Activated gamma-delta T cell (primary cell): ENCODE data around the gene CASP14.
"Not testable (repeated sequence)": the region's sequence is repeated elsewhere in the genome, so short reads cannot be mapped to it uniquely, and the experiment has no call there.

ENCODE experiments used
- DNase-seq: peaks from one replicate; lab custom pipeline; 2025; lab: John Stamatoyannopoulos, UW

Gene CASP14

DNA sequence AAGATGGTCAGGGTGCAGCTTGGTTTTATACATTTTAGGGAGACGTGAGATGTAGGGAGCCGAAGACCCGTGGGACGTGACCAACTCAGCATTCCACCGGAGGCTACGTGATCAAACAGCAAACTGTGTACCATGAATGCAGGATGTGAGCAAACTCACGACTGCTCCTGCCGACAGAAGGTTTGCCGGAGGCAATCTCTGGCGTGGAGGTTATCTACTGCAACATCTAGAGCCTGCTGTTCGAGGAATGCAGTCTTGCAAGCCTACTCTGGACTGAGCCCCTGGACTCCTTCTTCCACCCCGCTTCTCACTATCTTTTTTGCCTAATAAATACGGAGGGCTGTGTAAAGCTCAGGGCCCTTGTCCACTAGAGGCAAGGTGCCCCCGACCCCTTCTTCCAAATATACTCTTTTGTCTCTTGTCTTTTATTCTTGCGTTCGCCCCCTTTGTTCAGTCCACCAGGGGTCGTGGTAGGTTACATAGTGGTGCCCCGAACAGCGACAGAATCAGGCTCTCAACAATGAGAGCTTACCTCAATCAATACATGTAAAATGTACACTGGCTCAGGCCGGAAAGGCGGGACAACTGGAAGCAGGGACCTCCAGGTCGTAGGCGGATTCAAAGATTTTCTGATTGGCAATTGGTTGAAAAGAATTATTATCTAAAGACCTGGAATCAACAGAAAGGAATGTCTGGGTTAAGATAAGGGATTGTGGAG lies 23.8 kb downstream of the CASP14 start:
- no peak for DNase-seq

DNA sequence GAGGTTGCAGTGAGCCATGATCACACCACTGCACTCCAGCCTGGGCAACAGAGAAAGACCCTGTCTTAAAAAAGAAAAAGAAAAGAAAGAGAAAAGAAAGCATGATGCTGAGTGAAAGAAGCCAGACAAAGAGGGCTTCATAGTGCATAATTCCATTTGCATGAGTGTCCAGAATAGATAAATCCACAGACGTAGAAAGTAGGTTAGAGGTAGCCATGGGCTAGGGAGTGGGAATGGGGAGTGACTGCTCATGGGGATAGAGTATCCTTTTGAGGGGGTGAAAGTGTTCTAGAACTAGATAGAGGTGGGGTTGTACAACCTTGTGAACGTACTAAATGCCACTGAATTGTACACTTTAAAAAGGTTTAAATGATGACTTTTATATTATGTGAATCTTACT lies 25.1 kb downstream of the CASP14 start:
- no peak for DNase-seq

DNA sequence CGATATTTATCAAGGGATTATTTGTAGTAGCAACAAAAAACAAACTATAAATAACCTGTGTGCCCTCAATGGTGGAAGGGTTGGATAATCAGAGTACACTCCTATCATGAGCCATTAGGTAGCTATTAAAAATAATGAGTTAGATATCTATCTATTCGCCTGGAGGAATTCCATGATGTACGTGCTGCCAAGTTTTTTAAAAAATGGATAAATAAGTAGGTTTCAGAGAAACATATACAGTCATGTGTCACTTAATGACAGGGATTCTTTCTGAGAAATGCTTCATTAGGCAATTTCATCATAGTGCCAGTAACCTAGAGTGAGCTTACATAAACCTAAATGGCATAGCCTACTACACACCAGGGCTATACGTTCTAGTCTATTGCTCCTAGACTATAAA lies 26.5 kb downstream of the CASP14 start:
- DNase-seq: no peak

DNA sequence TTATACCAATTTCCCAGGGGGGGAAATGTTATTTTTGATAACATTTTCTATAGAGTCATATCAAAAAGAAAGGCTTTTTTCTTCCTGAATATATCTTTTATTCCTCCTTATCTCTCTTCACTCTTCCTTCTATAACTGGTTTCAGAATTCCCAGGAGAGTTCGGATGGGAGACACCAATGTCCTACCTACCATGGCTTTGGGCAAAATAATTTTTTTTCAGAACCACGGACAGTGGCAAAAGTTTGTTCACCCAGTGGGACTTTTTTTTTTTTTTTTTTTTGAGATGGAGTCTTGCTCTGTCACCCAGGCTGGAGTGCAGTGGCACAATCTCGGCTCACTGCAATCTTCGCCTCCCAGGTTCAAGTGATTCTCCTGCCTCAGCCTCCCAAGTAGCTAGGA lies 30.7 kb downstream of the CASP14 start:
- not testable (repeated sequence) for DNase-seq

DNA sequence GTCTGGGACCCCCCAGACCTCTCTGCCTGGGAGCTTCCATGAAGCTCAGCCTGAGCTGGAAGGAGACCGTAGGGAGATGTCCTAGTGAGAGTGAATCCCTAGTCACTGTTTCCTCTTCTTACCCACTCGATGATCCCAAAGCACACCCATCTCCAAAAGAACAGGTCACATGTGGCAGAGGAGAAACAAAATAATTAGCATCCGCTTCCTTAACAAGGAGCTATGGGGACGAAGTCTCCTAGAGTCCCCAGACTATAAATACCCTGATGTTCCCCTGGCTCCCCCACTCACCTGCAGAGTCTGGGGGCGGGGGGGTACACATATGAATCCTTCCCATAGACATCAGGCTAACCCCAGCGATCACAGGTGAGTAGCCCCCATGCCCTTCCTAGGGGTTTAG lies 32.6 kb downstream of the CASP14 start, which contains the start of gene OR1I1:
Gene OR1I1, plus strand, starts transcription at position 301 of the 400 bp plus-strand sequence. CDS start 4,855 bp downstream, outside the sequence.
- DNase-seq: no peak

DNA sequence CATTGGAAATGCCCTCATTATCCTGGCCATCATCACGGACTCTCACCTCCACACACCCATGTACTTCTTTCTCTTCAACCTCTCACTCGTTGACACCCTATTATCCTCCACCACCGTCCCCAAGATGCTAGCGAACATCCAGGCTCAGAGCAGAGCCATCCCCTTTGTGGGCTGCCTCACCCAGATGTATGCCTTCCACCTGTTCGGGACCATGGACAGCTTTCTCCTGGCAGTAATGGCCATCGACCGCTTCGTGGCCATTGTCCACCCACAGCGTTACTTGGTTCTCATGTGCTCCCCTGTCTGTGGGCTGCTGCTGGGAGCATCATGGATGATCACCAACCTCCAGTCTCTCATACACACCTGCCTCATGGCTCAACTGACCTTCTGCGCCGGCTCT lies 37.9 kb downstream of the CASP14 start:
- DNase-seq: no peak

DNA sequence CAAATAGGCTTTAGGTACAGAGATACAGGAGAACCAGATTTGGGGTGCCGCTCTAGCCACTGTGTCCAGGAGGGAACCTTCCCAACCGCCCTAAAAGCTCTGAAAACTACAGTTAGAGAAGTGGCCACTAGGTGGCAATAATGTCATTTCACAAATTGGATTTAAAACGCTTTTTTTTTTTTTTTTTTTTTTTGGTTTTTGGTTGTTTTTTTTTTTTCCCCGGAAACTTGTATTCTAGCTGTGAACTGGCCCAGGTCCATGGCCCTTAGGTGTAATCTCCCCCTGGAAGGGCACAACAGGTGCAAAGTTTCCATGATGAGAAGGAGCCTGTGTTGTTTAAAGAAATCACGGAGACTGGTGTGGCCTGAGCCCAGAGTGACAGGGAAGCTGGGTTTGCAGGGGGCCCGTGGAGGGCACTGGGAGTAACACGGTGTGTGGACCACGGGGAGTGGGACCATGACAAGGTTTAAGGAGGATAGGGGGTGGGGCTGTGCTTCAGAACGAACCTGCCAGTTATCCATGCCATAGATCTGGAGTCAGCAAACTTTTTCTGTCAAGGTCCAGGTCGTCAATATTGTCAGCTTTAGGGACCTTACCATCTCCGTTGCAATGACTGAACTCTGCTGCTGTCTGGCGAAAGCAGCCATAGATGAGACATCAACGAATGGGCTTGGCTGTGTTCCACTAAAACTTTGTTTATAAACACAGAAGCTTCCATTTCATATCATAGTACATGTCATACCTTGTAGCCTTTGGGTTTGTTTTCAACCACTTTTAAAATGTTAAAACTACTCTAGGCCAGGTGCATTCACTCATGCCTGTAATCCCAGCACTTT lies 42.9 kb downstream of the CASP14 start:
- no peak for DNase-seq

DNA sequence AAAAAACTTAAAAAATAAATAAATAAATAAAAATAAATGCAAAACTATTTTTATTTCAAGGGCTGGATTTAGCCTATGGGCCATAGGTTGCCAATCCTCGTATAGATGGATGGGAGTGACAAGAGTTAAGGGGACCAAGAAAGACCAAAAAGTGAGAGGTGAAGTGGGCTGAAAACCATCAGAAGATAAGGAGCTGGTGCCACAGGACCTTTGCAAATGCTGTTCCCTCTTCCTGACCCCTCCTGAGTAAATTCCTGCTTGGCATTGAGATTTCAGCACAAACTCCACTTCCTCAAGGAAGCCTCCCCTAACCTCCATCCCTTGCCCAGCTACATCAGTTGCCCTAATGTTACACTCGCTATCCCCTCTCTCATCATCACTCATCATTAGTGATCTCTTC lies 43.7 kb downstream of the CASP14 start:
- no peak for DNase-seq

DNA sequence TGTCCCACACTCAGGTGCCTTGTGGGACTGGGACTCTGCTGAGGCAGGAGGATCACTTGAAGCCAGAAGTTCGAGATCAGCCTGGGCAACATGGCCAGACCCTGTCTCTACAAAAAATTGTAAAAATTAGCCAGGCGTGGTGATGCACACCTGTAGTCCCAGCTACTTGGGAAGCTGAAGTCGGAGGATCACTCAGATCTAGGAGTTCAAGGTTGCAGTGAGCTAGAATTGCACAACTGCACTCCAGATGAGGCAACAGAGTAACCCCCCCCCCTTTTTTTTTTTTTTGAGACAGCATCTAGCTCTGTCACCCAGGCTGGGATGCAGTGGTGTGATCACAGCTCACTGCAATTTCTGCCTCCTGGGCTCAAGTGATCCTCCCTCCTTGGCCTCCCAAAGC lies 46.9 kb downstream of the CASP14 start:
- no peak for DNase-seq

DNA sequence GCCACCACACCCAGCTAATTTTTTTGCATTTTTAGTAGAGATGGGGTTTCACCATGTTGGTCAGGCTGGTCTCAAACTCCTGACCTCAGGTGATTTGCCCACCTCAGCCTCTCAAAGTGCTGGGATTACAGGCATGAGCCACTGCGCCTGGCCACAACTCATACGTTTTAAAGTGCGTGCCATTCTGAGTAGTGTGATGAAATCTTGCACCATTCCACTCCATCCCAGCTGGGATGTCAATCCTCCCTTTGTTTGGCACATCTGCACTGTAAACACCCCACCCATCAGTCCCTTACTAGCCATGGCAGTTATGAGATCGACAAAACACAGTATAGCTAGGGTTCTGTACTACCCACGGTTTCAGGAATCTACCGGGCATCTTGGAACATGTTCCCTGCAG lies 48.7 kb downstream of the CASP14 start:
- not testable (repeated sequence) for DNase-seq

DNA sequence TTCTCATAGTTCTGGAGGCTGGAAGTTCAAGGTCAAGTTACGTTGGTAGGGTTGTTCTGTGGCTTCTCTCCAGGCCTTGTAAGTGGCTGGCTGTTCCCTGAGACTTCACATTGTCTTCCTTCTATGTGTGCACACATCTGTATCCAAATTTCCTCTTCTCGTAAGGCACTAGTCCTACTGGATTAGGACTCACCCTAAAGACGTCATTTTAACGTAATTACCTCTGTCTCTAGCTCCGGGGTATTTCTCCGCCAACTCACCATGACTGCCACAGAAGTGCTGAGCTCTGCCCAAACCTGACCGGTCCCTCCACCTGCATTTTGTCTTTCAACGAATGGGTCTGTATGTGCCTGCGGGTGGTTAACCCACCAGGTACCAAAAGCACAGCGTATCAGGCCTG lies 49.2 kb downstream of the CASP14 start:
- no peak for DNase-seq

DNA sequence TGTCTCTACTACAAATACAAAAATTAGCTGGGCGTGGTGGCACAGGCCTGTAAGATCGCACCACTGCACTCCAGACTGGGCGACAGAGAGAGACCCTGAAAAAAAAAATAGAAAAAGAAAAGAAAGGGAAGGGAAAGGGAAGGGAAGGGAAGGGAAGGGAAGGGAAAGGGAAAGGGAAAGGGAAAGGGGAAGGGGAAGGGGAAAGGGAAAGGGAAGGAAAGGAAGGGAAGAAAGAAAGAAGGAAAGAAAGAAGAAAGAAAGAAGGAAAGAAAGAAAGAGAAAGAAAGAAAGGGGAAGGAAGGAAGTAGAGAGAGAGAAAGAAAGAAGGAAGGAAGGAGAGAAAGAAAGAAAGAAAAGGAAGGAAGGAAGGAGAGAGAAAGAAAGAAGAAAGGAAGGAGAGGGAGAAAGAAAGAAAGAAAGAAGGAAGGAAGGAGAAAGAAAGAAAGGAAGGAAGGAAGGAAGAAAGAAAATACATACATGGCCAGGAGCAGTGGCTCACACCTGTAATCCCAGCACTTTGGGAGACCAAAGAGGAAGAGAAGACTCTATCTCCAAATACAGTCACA lies 49.8 kb downstream of the CASP14 start:
- no peak for DNase-seq

DNA sequence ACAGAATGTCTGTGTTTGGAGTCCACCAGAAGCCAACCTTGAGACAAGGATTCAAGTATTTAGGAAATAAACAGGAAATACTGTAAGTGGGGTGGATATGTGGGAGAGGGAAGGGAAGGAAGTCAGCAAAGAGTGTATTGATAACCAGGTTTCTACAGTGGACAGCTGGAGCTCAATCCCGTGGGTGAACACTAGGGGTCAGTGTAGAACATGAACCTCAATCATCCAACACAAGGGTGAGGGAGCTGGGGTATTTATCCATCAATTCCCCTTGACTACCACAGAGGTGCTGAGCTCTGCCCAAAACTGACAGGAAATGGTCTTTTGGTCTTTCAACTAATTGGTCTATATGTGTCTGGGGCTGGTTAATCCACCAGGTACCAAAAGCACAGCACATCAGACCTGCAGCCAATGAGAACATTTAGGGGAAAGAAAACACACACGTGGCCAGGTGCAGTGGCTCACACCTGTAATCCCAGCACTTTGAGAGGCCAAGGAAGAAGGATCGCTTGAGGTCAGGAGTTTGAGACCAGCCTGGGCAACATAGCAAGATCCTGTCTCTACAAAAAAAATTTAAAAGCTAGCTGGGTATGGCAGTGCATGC lies 52.3 kb downstream of the CASP14 start:
- no peak for DNase-seq

DNA sequence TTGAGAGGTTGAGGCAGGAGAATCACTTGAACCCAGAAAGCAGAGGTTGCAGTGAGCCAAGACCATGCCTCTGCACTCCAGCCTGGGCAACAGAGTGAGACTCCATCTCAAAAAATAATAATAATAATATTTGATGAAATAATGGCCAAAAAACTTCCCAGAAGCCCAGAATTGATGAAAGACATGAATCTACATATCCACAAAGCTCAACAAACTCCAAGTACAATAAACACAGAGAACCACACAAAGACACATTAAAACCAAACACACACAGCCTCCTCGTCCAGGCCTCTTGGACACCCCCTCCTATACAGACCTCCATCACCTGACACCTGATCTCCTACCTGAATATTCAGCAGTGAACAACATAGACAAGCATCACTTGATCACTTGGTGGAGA lies 54.7 kb downstream of the CASP14 start:
- DNase-seq: no peak

DNA sequence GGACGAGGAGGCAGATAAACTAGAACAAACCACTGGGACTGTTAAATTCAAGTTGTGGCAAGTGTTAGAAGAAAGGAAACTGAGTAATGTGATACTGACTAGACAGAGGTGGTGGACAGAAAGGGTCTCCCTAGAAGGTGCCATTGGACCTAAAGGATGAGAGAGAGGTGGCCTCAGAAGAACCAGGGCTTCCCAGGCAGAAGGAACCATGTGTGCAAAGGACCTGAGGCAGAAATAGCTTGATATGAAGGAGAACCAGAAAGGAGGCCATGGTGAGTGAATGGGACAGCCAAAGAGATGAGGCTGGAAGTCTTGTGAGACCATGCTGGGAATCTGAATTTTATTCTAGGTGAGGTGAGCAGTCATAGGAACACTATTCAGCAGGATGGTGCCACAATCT lies 55.1 kb downstream of the CASP14 start:
- no peak for DNase-seq

DNA sequence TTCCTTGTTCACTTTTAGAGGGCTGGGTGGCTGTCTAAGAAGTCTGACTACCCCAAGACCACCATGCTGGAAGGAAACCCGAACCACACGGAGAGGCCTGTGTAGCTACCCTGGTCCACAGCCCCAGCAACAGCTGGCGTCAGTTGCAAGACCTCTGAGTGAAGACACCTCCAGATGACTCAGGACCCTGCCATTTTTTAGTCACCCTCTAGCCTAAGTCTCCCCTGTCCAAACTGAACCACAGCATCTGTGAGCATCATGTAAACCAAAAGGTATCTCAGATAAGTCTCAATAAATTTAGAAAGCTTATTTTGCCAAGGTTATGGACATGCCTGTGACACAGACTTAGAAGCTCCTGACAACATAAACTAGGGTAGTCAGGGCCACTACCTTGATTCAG lies 55.8 kb downstream of the CASP14 start:
- no peak for DNase-seq

DNA sequence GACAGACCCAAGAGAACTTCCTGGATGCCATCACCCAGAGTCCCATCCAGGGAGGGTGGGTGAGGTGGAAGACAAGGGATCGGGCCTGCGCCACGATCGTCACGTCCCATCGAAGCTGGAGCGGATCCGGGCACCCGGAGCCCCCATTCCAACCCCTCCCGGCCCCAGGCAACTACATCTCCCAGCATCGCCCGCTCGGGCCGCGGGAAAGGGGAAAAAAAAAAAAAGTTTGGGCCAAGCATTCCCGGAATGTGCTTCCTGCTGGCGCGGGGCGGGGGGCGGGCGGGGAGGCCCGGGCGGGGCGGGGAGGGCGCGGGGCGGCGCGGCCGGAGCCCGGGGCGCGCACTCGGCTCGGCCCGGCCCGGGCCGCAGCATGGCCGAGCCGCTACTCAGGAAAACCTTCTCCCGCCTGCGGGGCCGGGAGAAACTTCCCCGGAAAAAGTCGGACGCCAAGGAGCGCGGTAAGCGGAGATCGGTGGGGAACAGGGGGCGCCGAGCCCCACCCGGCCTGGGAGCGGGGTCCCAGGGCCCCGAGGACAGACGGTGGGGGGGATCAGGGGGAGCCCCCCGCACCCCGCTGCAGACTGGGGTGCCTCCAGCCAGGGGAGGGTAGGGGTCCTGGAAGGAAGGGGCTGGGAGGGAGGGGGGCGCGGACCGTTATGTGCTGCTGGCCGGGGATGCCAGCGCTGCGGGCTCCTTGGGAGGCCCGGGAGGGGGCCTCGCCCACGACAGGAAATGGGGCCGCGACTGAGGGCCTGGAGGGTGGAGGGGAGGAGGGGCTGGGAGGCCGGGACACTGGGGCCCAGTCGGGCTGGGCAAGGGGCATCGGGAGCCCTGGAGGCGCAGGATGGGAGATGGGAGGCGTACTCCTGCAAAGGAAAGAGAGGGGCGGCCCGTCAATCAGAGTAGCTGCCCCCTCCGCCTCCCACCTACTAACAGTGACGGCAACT lies 58.1 kb downstream of the CASP14 start, which contains the start of gene SYDE1:
Gene SYDE1, plus strand, starts transcription at position 341 of the 950 bp plus-strand sequence. Its CDS starts 33 bp downstream, at position 374.
- DNase-seq: no peak
